Nephron progenitor cell (in vitro differentiated cells): ENCODE data around the gene LONRF2.
"Not testable (repeated sequence)": the region's sequence is repeated elsewhere in the genome, so short reads cannot be mapped to it uniquely, and the experiment has no call there.

Experiments used
- DNase-seq: peaks from one replicate; pipeline ENCODE4 v3.0.0; 2021
- H3K27ac Mint-ChIP-seq: 2 replicates; pipeline ENCODE4 v1.8.0; 2021; ENCODE audit warnings: mild to moderate bottlenecking, moderate library complexity, mixed read lengths
- H3K27me3 Mint-ChIP-seq: 2 replicates; pipeline ENCODE4 v1.8.0; 2021; ENCODE audit warnings: mild to moderate bottlenecking, low read depth, mixed read lengths; ENCODE audit not compliant: poor library complexity
- H3K36me3 Mint-ChIP-seq: 2 replicates; pipeline ENCODE4 v1.8.0; 2021; ENCODE audit warnings: low read depth, mixed read lengths
- H3K4me1 Mint-ChIP-seq: 2 replicates; pipeline ENCODE4 v1.8.0; 2021; ENCODE audit warnings: mixed read lengths
- H3K4me3 Mint-ChIP-seq: 2 replicates; pipeline ENCODE4 v1.8.0; 2021; ENCODE audit warnings: mild to moderate bottlenecking, moderate library complexity, mixed read lengths
- H3K9me3 Mint-ChIP-seq: 2 replicates; pipeline ENCODE4 v1.8.0; 2021; ENCODE audit warnings: mild to moderate bottlenecking, moderate library complexity, mixed read lengths
- CTCF ChIP-seq: fragments of 200-600 bp; sonication (generic); IDR thresholded peaks from 2 replicates; pipeline ENCODE4 v1.5.0; 2021; ENCODE audit warnings: antibody characterized with exemption

Gene LONRF2

GRCh38 chr2:100352521-100352920, 30.2 kb upstream of the LONRF2 start:
- H3K4me3 Mint-ChIP-seq = no peak overlapping the region
- H3K4me1 Mint-ChIP-seq = peaks cover 5% of the 10 kb centered on the region
- H3K9me3 Mint-ChIP-seq = peaks cover 23% of the 10 kb centered on the region
- H3K36me3 Mint-ChIP-seq = no peaks in the 10 kb centered on the region
- DNase-seq = no peak
- H3K27me3 Mint-ChIP-seq = peaks cover 2% of the 10 kb centered on the region
- no peak overlapping the region for H3K27ac Mint-ChIP-seq
- no peak for TF ChIP-seq CTCF

DNA sequence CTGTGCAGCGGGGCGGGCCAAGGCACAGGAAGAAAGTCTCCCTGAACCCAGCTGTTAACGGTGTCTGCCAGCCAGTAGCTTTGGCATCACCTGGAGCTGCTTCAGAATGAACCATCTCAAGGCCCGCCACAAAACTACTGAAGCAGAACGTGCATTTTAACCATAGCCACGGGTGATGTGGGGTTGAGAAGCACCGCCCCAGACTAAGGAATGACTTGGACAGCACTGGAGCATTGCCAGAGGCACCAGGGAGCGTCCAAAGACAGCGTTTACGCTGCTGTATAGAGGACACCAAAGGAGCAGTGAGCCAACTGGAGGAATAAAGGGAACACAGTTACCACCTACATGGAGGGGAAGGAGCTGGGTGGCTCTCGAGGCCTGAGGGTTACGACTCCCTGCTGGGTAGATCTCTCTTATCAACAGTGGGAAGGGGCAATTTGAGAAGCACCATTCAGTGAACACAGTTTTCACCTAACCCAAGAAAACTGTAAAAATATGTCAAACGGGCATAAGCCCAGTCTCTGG, 28.4 kb upstream of the LONRF2 start:
- no peak for TF ChIP-seq CTCF
- H3K27me3 Mint-ChIP-seq = peaks cover 8% of the 10 kb centered on the region
- DNase-seq = no peak
- H3K27ac Mint-ChIP-seq = no peak overlapping the region
- H3K9me3 Mint-ChIP-seq = peaks cover 8% of the 10 kb centered on the region
- H3K4me3 Mint-ChIP-seq = no peak overlapping the region
- no peaks in the 10 kb centered on the region for H3K36me3 Mint-ChIP-seq
- peaks cover 5% of the 10 kb centered on the region for H3K4me1 Mint-ChIP-seq

DNA sequence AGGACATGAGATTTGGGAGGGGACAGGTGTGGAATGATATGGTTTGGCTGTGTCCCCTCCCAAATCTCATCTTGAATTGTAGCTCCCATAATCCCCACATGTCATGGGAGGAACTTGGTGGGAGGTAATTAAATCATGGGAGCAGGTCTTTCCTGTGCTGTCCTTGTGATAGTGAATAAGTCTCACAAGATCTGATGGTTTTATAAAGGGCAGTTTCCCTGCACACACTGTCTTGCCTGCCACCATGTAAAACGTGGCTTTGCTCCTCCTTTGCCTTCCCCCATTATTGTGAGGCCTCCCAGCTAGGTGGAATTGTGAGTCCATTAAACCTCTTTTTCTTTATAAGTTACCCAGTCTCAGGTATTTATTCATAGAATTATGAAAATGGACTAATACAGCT, 22.8 kb upstream of the LONRF2 start:
- peaks cover 23% of the 10 kb centered on the region for H3K9me3 Mint-ChIP-seq
- not testable (repeated sequence) for H3K36me3 Mint-ChIP-seq, H3K4me1 Mint-ChIP-seq, DNase-seq, H3K4me3 Mint-ChIP-seq, H3K27ac Mint-ChIP-seq
- peaks cover 14% of the 10 kb centered on the region for H3K27me3 Mint-ChIP-seq

DNA sequence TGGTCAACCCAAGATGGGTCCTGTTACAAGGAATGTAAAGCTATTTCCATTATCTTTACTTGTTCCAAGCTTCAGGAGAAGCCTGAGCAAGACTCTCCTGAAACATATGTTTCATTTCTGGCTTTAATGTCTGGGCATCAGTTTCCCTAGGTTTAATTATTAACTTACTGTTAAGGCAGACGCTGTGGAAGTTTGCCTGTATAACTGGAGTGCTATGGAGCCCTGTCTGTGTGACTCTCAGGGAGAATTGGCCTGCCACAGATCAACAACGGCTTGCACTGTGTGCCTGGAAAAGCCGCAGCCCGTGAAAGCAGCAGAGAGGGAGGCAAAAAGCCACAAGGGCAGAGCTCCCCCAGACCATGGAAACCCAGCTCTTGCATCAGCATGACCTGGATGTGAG, 22.1 kb upstream of the LONRF2 start:
- DNase-seq = no peak
- peaks cover 16% of the 10 kb centered on the region for H3K9me3 Mint-ChIP-seq
- peaks cover 21% of the 10 kb centered on the region for H3K27me3 Mint-ChIP-seq
- H3K27ac Mint-ChIP-seq = no peak overlapping the region
- H3K4me3 Mint-ChIP-seq = no peak overlapping the region
- no peaks in the 10 kb centered on the region for H3K4me1 Mint-ChIP-seq
- H3K36me3 Mint-ChIP-seq = no peaks in the 10 kb centered on the region
- TF ChIP-seq CTCF = no peak

- DNase-seq = not testable (repeated sequence)
These were observed 20.2 kb upstream of the LONRF2 start for GRCh38 chr2:100342466-100342865.

GRCh38 chr2:100339823-100340222, 17.5 kb upstream of the LONRF2 start:
- no peak for TF ChIP-seq CTCF
- no peak for DNase-seq
- Mint-ChIP-seq H3K9me3 (peaks cover 14% of the 10 kb centered on the region), H3K36me3 (no peaks in the 10 kb centered on the region), H3K27me3 (peaks cover 20% of the 10 kb centered on the region), H3K4me3 (no peak overlapping the region), H3K27ac (no peak overlapping the region), H3K4me1 (no peaks in the 10 kb centered on the region)

More at GRCh38 chr2:100342466-100342865, 20.2 kb upstream of the LONRF2 start:
- peaks cover 14% of the 10 kb centered on the region for H3K9me3 Mint-ChIP-seq
- not testable (repeated sequence) for H3K27ac Mint-ChIP-seq, H3K36me3 Mint-ChIP-seq, H3K4me1 Mint-ChIP-seq, H3K4me3 Mint-ChIP-seq
- peaks cover 23% of the 10 kb centered on the region for H3K27me3 Mint-ChIP-seq

- no peak overlapping the region for H3K4me3 Mint-ChIP-seq
- no peaks in the 10 kb centered on the region for H3K4me1 Mint-ChIP-seq
- H3K27ac Mint-ChIP-seq = no peak overlapping the region
- no peaks in the 10 kb centered on the region for H3K36me3 Mint-ChIP-seq
- no peak for TF ChIP-seq CTCF
- H3K9me3 Mint-ChIP-seq = peaks cover 24% of the 10 kb centered on the region
- peaks cover 33% of the 10 kb centered on the region for H3K27me3 Mint-ChIP-seq
- DNase-seq = no peak
These were observed 12.6 kb upstream of the LONRF2 start for GRCh38 chr2:100334929-100335328.
